Thyroid gland (tissue), 4 donors: Measurements from ENCODE around the gene MLC1.

Experiments
- POLR2A ChIP-seq, 2 donors: fragments of 450-650 bp; IDR thresholded peaks; one replicate each; pipeline ENCODE4 v1.6.1; 2017; ENCODE audit warnings: antibody characterized with exemption in 2 of 2, mild to moderate bottlenecking in 2 of 2, moderate library complexity in 1 of 2
- TF ChIP-seq, protein P1 (sequence below), 6 experiments: fragments of 200-600 bp in 3 of 6; fragments of 450-650 bp in 3 of 6; sonication (generic) in 3 of 6; IDR thresholded peaks; one replicate each; pipeline ENCODE4 v1.5.1; 2016 to 2019; ENCODE audit warnings: antibody characterized with exemption in 6 of 6, mild to moderate bottlenecking in 2 of 6, inconsistent platforms in 1 of 6, moderate library complexity in 1 of 6

DNA sequence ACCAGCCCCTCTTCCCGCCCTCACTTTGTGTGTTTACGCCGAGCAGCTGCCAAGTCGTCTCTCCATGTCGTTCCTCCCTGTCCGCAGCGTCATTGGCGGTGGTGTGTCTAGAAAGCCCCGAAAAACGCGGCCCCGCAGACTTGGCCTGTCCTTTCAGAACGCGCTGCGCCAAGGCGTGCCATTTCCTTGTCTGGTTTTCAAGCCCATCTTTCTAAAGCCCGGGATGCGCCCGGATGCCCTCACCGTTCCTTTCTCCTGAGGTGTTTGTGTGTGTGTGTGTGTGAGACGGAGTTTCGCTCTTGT is 5.1 kb upstream of the MLC1 start:
- TF ChIP-seq, protein P1, sequence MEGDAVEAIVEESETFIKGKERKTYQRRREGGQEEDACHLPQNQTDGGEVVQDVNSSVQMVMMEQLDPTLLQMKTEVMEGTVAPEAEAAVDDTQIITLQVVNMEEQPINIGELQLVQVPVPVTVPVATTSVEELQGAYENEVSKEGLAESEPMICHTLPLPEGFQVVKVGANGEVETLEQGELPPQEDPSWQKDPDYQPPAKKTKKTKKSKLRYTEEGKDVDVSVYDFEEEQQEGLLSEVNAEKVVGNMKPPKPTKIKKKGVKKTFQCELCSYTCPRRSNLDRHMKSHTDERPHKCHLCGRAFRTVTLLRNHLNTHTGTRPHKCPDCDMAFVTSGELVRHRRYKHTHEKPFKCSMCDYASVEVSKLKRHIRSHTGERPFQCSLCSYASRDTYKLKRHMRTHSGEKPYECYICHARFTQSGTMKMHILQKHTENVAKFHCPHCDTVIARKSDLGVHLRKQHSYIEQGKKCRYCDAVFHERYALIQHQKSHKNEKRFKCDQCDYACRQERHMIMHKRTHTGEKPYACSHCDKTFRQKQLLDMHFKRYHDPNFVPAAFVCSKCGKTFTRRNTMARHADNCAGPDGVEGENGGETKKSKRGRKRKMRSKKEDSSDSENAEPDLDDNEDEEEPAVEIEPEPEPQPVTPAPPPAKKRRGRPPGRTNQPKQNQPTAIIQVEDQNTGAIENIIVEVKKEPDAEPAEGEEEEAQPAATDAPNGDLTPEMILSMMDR (IDR thresholded peaks at IDR 0.05) = no peak
- TF ChIP-seq POLR2A (IDR thresholded peaks at IDR 0.05) = no peak
